ENCODE data around the gene SAV1.
"Not testable (repeated sequence)": the region's sequence is repeated elsewhere in the genome, so short reads cannot be mapped to it uniquely, and the experiment has no call there.

SAV1 gene

GRCh38 chr14:50697659-50698290 is 29.7 kb upstream of the SAV1 start:
- DNase-seq (ENCODE audit: low read depth): no peak
- no peak overlapping the region for H3K4me3 ChIP-seq (ENCODE audit: low read depth, low read length)
- TF ChIP-seq CTCF (IDR thresholded peaks at IDR 0.05; ENCODE audit: control insufficient read depth, extremely low read depth, insufficient read depth): no peak

GRCh38 chr14:50694260-50694659 is 26.2 kb upstream of the SAV1 start:
- not testable (repeated sequence) for H3K4me3 ChIP-seq (ENCODE audit: low read depth, low read length); DNase-seq (ENCODE audit: low read depth)

GRCh38 chr14:50688875-50689274 is 20.8 kb upstream of the SAV1 start:
- no peak for DNase-seq (ENCODE audit: low read depth)
- H3K4me3 ChIP-seq (ENCODE audit: low read depth, low read length): no peak overlapping the region
- 0 out of 2 replicates have a peak, but pooled peaks have one; percentile 11 for TF ChIP-seq CTCF (IDR thresholded peaks at IDR 0.05; ENCODE audit: control insufficient read depth, extremely low read depth, insufficient read depth)

GRCh38 chr14:50679674-50680073 is 11.6 kb upstream of the SAV1 start:
- no peak for DNase-seq (ENCODE audit: low read depth)
- H3K4me3 ChIP-seq (ENCODE audit: low read depth, low read length): no peak overlapping the region
- TF ChIP-seq CTCF (IDR thresholded peaks at IDR 0.05; ENCODE audit: control insufficient read depth, extremely low read depth, insufficient read depth): no peak

GRCh38 chr14:50678163-50678562 is 10.1 kb upstream of the SAV1 start:
- H3K4me3 ChIP-seq (ENCODE audit: low read depth, low read length): no peak overlapping the region
- DNase-seq (ENCODE audit: low read depth): no peak
- no peak for TF ChIP-seq CTCF (IDR thresholded peaks at IDR 0.05; ENCODE audit: control insufficient read depth, extremely low read depth, insufficient read depth)

GRCh38 chr14:50677527-50678063 is 9.5 kb upstream of the SAV1 start:
- TF ChIP-seq CTCF (IDR thresholded peaks at IDR 0.05; ENCODE audit: control insufficient read depth, extremely low read depth, insufficient read depth): no peak
- no peak for DNase-seq (ENCODE audit: low read depth)
- H3K4me3 ChIP-seq (ENCODE audit: low read depth, low read length): no peak overlapping the region

- DNase-seq (ENCODE audit: low read depth): no peak
- no peak overlapping the region for H3K4me3 ChIP-seq (ENCODE audit: low read depth, low read length)
- no peak for TF ChIP-seq CTCF (IDR thresholded peaks at IDR 0.05; ENCODE audit: control insufficient read depth, extremely low read depth, insufficient read depth)
Observed at GRCh38 chr14:50676814-50677516, 8.9 kb upstream of the SAV1 start.

All from LNCaP clone FGC (cell line).